COLO829 (cell line): Measurements from ENCODE around the gene HTR2A.
A peak's percentile ranks its signal among the peaks of the same experiment; 100 is the strongest.

Source experiments
- DNase-seq: peaks from one replicate; pipeline ENCODE4 v3.0.0; 2012; ENCODE audit warnings: low spot score

Gene HTR2A

DNA sequence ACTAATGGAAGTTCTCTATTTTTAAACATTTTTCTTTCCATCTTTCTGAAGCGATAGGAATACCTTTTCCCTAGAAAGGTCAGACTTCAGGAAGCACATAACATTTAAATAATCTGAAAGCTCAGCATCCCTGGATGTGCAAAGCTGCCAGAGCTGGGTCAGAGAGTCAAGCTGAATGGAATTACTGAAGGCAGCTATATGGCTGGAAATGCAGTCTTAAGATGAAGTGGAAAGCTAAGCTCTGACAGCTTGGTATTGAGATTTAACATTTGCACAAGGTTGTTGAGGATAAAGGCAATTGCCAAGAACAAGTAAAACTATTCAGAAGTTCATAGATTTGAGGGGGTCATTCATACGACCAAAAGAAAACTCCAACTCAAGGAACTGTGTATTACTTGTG is 28.8 kb downstream of the HTR2A start:
- DNase-seq, result no peak

DNA sequence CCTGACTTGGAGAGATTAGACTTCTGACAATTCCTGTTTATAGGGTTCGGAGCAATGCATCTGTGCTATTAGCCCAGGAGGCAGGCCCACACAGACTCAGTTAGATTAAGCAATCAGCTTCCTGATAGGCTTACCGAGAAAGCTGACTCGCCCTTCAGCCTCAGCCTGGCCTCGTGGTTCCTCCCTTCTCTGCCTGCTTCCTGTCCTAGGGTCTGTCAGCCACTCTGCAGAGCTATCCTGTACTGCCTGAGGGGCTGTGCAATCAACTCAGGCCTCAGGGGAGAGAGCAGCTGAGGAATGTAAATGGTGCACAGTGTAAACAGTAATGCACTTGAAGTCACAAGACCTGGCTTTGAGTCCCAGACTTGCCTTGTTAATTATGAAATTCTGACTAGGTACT is 30.7 kb downstream of the HTR2A start:
- peak; percentile 71 for DNase-seq

DNA sequence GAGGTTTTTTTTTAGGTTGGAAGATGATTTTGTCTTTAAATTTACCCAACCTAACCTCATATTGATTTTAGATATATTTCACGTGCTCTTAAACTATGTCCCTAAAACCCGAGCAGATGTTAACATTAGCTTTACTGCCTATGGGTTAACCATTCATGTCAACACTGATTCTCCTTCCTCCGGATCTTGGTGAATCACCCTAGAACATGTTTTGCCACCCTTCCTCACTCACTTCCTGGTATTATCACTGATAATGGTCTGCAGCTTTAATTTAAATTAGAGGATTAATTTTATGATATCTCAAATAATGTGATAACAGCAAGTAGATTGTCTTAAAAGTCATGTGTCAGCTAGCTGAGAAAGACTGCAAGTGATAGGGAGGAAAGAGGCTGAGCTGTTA is 31.9 kb downstream of the HTR2A start:
- no peak for DNase-seq

DNA sequence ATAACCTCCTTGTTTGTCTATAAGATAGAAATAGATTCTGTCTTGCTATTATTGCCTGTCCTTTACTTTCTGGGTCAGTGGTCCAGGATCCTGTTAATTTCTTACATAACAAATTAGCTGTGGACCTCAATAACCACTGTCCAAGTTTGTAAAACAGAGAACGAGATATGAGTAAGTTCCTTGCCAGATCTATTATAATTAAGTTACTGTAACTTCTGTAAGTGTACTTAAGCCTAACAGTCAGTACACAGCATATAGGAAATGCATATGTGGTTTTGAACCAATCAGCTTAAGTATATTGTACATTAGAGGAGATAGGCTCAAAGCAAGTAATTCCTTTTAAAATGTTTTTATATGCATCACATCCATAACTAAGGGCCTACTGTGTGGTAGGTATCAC is 34.9 kb downstream of the HTR2A start:
- no peak for DNase-seq

DNA sequence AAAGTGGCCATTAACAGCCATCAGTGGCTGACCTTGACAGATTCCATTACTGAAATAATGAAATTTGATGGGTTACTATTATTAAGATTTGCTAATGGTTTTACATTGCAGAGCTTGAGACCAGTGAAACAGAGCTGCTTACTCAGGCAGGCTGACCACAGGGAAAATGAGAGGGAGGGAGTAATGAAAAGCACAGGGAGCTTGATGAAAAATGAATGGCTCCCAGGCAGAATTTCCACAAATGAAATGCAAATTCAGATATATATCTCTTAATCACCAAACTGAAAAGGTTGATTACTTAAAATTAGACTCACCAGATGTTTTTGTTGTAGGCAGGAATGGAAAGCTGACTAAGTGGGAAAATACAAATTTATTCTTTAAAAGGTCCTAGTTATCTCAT is 36.1 kb downstream of the HTR2A start:
- DNase-seq, result no peak

DNA sequence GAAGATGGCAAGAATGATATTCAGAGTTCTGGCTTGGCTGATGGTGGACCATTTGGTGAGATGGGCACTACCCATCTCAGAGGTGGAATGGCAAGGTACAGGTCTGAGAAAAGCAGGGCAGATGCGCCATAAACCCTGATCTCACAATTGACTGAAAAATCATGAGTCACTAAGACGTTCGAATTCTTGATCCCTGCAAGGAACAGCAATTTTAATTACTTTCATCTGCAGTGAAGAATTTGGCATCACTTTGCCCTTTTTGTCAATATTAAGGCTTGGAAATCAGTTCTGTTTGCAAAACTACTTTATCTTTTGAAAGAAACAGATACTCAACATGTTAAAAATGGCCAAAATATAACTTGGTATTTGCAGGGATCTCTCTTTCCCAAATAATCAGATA is 38.1 kb downstream of the HTR2A start:
- no peak for DNase-seq

DNA sequence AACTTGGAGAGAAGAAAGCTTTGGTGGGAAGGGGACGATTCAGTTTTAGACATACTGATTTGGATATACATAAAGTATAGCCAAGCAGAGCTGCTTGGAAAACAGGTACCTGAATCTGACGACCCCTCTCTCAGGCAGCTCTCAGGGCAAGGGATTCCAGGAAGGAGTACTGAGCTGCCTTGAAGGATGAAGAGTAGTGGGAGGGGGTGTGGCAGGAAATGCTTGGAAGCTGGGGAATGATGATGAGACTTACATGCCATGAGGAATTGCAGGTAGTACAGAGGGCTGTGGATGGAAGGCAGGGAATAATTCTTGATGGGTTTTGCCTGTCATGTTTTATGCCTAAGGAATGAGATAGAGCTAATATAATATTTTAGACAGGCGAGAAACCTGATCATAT is 38.7 kb downstream of the HTR2A start:
- no peak for DNase-seq

DNA sequence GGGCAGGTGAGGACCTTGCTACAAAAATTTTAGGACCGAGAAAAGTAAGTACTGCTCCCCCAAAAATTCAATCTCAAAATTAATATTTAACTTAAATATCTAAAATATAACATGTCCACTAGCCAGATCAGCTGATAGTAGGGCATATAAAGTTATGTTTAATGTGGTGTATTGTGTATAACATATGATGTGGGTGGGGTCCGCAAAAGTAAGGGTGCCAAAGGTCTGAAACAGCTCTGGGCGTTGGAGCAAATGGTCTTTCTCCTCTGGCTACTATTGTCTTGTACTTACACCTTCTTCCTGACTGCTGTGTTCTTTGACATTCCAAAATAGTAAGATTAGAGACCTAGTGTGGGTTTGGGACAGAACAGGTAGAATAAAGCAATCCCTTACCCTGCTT is 41.2 kb downstream of the HTR2A start:
- no peak for DNase-seq

DNA sequence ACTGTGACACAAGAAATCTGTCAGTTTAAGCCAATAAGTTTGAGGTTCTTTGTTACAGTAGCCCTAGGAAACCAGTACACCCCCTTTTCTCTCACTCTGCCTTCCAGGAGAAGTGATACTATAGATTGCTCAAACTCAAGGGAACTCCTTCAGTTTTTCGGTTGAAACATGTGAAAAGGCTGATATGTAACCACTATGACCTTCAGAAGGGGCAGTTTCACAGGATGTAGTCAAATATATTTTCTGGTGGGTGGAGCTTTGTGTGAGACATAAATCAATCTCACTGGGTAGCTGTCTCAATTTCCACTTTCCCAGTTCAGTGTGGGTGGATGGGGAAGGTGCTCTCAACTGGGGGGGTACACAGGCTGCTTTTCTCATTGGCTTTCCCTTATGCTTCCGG is 41.7 kb downstream of the HTR2A start:
- DNase-seq, result no peak

DNA sequence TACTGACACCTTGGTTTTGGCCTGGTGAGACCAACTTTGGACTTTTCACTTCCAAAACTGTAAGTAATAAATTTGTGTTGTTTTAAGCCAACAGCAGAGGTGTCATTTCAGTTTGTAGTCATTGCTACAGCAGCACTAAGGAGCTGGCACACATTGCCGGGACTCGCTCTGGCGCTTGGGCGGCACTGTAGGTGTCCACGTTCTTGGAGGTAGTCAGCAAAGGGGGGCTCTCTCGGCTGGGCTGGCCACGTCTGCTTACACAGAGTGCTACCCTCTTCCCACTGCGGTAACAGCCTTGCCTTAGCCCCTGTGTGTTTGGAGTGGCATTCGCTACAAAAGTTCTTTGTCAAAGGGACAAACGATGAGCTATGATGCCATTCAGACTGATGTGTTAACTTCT is 44.7 kb downstream of the HTR2A start:
- no peak for DNase-seq

DNA sequence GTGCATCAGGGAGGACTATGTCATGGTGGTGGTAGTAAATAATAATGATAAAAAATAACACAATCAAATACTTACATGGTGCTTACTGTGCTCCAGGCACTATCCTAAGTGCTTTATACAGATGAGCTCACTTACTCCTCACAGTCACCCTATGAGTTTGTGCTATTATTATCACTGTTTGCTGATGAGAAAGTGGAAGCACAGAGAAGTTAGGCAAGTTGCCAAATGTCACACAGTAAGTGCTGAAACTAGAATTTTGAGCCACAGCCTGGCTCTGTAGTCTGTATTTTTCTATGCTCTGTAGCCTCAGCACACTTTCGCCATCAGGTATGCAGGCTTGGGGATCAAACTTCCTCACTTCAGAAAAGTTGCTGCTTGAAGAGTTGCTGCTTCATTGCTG is 46.6 kb downstream of the HTR2A start:
- no peak for DNase-seq

DNA sequence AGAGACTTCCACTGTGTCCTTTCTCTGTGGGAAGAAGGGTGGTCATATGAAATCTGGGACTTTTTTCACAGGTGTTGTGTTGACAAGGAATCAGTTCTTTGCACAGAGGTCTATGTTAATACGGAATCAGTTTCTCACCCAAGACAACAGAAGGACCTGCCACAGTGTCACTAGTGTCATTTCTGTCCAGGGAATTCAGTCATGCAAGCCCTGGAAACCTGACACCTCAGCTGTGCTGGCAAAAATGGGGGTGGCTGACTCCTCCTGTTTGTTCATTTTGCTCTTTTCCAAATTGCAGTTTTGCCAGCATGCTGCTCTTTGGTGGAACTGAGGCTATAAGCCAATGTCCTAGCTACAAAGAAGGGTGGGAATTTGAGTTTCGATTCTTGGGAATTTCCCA is 50.1 kb downstream of the HTR2A start:
- DNase-seq, result no peak

DNA sequence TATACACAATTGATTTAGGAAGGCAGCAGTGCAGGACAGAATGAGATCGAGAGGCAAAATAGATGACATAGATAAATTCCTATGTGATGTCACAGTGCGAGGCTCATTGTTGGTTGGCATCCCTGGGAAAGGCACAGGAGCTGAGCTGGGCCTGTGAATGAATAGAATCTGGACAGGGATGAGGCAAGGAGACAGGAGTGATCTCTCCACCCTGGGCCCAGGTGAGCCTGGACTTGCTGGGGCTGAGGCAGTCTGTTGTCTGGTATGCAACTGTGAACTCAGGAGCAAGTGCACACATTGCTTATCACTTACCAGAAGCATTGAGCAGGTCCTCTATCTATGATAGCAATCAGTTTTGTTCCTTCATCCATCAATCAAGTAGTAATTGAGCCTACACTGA is 51.7 kb downstream of the HTR2A start:
- DNase-seq, result no peak

DNA sequence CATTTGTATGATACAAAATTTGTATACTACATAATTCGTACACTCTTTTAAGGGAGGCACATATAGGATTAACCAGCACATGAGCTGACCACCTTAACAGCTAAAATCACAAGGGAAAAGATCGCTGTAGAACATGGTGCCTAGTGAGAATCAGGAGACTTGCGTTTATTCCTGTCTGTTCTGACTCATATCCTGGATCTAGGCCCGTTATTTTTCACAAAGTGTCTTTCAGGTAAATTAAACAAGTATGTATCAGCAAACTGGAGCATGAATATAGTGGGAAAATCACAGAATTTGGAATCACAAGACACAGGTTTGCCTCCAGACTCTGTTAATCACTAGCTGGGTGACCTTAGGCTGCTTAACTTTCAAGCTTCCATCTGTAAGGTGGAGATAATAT is 52.4 kb downstream of the HTR2A start:
- peak; percentile 14 for DNase-seq

DNA sequence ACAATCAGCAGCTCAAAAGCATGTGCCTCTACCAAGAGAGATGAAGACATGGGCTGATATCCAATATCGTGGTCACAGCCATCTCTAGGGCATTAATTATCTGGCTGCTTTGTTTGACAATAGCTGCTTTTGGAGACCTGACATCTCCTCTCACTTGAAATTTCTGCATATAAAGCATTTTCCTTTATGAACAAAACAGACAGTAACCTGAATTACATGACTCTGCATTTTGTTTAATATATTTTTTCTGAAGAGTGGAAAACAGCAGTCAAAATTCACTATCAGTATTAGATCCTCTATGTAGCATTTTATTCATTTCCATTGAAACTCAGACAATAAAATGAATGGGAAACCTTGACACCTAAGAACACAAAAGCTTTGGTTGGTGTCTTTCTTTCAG is 57.5 kb downstream of the HTR2A start:
- no peak for DNase-seq

DNA sequence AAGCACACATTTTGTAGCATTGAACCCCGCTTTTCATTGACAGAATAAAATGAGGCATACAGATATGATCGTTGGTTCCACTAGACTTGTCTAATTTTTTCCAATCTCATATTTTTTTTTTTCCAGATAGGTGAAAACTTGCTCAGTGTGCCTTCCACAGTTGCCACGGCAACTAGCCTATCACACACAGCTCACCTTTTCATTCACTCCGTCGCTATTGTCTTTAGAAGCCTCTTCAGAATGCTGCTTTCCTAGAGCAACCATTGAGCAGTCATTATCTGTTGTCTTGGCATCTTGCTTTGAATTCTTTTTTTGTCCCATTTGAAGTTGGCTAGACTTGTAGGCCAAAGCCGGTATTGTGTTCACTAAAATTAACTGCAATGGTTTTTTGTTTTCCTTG is 62.2 kb downstream of the HTR2A start:
- no peak for DNase-seq

DNA sequence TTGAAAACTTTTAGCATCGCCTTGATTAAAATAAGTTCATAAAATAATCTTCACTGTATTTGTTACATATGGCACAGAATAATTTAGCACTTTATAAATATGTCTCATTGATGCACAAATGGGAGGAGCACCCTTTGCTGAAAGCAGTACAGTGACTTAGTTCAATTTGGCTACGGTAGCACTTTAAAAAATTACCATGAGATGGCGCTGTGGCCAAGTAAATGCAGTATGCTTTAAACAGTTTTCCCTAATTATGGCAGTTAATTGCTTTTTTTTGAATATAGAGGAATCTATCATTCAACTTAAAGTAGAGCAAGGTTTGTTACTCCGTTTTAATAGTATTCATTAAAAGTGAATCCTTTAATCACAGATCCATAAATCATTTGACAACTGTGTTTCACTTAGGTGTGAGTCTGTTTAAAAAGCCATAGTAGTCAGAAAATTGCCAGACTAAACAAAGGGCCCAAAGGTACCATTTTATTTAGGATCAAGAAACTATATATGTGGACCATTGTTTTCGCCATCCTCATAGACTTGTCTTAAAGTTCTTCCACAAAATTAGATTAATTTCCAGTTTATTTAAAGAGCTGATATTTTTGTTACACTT is 65.2 kb downstream of the HTR2A start:
- peak; percentile 51 for DNase-seq

DNA sequence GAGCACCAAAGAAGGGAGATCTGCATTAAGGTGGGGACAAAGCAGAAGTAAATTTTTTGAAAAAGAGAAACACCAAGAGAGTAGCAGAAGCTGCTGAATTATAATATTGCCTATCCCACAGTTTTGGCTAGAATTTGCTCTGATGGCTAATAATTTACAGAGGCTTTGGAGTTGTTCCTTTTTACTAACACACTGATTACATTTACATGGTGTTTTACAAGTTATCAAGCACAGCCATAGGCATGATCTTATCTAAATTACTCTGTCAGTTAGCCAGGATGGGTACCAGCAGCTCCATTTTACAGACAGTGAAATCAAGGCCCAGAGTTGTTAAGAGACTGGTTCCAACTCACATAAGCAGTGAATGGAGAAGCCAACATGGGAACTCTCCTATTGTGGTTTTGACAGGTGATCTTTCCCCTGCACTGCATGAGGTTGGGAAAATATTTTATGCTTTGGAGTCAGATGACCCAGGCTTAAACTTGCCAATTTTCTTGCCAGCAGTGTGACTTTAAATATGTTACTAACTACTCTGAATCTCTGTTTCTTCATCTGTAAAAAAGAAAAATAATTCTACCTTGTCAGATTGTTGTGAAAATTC is 66.3 kb downstream of the HTR2A start:
- DNase-seq, result no peak

DNA sequence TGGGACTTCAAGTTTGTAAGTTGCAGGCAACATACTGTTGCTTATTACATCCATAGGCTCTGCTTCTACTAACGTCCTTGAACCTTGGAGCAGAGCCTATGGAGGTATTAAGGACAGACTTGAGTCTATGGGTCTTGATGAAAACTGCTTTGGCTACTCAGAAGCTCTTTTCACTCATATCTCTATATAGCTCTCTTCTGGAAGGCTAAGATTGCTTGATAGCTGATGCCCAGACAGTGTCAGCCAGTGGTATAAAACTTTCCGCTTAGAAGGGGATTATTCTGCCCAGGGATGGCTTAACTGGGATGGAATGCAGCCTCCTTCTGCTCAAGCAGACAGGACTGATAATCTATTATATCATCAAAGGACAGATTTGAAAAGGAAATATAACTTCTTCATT is 74.3 kb downstream of the HTR2A start:
- no peak for DNase-seq

DNA sequence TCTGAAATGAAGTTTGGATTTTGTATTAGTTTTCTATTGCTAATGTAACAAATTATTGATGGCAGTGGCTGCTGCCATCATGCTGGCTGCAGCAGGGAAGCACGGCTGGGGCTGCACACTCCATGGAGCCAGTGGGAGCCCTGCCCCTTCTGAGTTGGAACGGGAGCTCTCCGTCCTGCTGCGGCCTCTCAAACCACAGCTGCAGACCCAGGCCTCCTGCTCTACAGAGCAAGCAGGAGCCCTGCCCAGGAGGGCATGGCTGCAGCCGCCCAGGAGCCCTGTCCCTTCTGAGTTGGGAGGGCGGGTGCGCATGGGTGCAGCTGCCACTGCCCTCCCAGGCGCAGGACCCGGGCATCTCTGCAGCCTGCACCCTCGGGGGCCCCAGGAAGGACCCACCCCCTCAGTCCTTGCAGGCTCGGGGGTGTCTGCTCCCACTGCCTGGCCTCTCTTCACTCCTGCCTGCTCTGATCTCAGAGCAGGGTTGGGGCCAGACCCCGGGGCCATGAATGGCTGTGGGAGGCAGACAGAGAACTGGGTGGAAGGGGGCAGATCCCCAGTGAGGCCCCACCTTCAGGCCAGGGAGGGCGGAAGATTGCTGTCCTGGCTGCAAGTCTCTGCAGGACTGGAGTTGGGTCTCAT is 78.9 kb downstream of the HTR2A start:
- no peak for DNase-seq

DNA sequence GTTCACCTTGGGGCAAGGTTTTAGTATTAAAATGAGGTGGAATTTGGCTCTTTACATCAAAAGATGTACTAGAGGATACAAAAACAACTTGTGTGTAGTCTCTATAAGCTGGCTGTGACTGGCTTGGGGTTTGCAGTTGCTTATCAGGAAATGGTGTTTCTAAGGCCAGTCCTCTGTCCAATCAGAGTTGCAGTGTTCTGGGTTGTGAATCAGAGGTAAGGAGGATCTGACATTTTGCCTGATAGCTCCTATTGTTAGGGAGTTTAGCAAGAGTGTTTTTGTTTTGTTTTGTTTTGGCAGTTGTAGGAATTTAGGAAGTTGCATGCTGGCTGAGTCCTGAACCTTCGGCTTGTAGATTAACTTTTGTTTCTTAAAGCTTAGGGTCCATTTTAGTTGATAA is 79.8 kb downstream of the HTR2A start:
- DNase-seq, result no peak

DNA sequence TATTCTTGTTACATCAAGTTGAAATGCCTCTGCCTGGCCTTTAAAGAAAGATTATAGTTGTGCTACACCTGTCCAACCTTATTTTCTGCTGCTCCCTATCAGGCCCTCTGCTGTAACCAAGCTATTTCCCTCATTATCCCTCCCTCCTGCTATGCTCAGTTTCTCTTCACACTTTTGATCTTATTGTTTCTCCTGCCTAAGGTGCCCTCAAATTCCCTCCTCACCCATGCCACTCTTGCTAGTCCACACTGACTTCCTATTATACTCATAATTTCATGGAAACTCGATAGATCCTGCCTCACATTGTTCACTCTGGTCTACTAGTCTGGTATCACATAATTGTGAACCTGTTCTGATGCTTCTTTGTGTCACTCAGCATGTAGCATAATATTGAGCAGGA is 80.5 kb downstream of the HTR2A start:
- no peak for DNase-seq

DNA sequence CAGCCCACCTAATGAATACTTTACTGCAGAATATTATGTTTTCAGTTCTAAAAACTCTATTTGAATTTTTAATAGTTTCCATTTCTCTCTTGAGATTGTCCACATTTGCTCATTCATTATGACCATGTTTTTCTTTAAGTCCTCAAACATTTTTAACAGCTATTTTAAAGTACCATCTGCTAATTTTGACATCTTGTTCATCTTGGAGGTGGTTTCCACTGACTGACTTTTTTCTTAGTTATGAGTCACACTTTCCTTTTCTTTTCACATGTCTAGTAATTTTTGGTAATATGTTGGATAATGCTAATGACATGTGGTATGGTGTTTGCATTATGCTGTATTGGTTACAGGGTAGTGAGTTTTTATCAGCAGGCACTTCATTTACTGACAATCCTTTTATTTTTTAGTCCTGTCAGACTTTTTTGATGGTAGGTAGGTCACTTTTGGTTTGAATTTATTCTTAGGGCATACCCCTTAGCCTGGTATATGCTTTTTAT is 84.5 kb downstream of the HTR2A start:
- DNase-seq, result no peak

DNA sequence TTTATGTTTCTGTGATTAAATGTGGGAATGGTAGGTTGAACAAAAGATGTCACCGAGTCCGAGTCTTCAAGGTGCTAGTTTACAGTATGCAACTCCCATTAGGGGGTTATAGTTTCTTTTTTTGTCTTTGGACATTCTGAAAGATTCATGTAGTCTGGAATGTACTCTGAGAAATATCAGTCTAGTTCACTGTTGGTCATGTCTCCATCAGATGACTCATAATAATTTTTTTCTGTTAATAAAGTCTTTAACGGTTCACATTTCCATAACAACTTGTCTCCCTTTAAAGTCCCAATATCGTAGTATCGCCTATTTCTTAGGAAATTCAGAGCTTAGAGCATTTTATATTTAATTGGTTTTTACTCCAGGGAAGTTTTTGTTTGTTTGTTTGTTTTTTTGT is 86.4 kb downstream of the HTR2A start:
- DNase-seq, result no peak
